Memory B cell (primary cell): Measurements from ENCODE around the gene DDX39A.
A peak's percentile ranks its signal among the peaks of the same experiment; 100 is the strongest.

ENCODE experiments used
- ATAC-seq: fragments of 150-1000 bp; cut with Tn5 transposase; 2 replicates; pipeline ENCODE4 v1.10.0; 2021; ENCODE audit warnings: low read depth, mild to moderate bottlenecking, moderate library complexity
- DNase-seq, 2 donors: peaks; one replicate each; pipeline ENCODE4 v3.0.0; 2022; ENCODE audit warnings: low spot score in 2 of 2
- H3K27ac Mint-ChIP-seq: one replicate; pipeline ENCODE4 v1.8.0; 2022; ENCODE audit warnings: mild to moderate bottlenecking, moderate library complexity, mixed read lengths
- H3K27me3 Mint-ChIP-seq: one replicate; pipeline ENCODE4 v1.8.0; 2022; ENCODE audit warnings: mixed read lengths
- H3K36me3 Mint-ChIP-seq: one replicate; pipeline ENCODE4 v1.8.0; 2022; ENCODE audit warnings: mild to moderate bottlenecking, mixed read lengths
- H3K4me1 Mint-ChIP-seq: one replicate; pipeline ENCODE4 v1.8.0; 2022; ENCODE audit warnings: mixed read lengths
- H3K4me3 Mint-ChIP-seq: one replicate; pipeline ENCODE4 v1.8.0; 2022; ENCODE audit warnings: mild to moderate bottlenecking, moderate library complexity, mixed read lengths
- H3K9me3 Mint-ChIP-seq: one replicate; pipeline ENCODE4 v1.8.0; 2022; ENCODE audit warnings: mixed read lengths

DDX39A gene

GRCh38 chr19:14427461-14427860 lies 8.3 kb upstream of the DDX39A start:
- no peak overlapping the region for H3K27ac Mint-ChIP-seq
- H3K36me3 Mint-ChIP-seq, result no peaks in the 10 kb centered on the region
- ATAC-seq, result no peak
- peaks cover 8% of the 10 kb centered on the region for H3K4me1 Mint-ChIP-seq
- DNase-seq, result no peak
- no peaks in the 10 kb centered on the region for H3K9me3 Mint-ChIP-seq
- H3K4me3 Mint-ChIP-seq, result no peak overlapping the region
- no peaks in the 10 kb centered on the region for H3K27me3 Mint-ChIP-seq

- H3K27me3 Mint-ChIP-seq, result no peaks in the 10 kb centered on the region
- peaks cover 4% of the 10 kb centered on the region for H3K4me1 Mint-ChIP-seq
- no peaks in the 10 kb centered on the region for H3K9me3 Mint-ChIP-seq
- no peak for DNase-seq
- H3K4me3 Mint-ChIP-seq, result no peak overlapping the region
- H3K27ac Mint-ChIP-seq, result no peak overlapping the region
- ATAC-seq, result no peak
- no peaks in the 10 kb centered on the region for H3K36me3 Mint-ChIP-seq
Observed at GRCh38 chr19:14425696-14426138, 6.6 kb upstream of the DDX39A start.

GRCh38 chr19:14418856-14419105 lies 360 bp downstream of the DDX39A start:
- Mint-ChIP-seq H3K36me3 (peaks cover 21% of the 10 kb centered on the region), H3K9me3 (peaks cover 2% of the 10 kb centered on the region), H3K27ac (peak overlapping the region; percentile 98), H3K4me1 (peaks cover 27% of the 10 kb centered on the region), H3K4me3 (peak overlapping the region; percentile 94), H3K27me3 (no peaks in the 10 kb centered on the region)
- no peak for DNase-seq
- peak; percentile 43 for ATAC-seq

GRCh38 chr19:14416817-14417231 lies 2.3 kb downstream of the DDX39A start:
- Mint-ChIP-seq H3K27me3 (no peaks in the 10 kb centered on the region), H3K4me3 (peak overlapping the region; percentile 94), H3K9me3 (peaks cover 2% of the 10 kb centered on the region), H3K36me3 (peaks cover 31% of the 10 kb centered on the region), H3K27ac (peak overlapping the region; percentile 98), H3K4me1 (peaks cover 40% of the 10 kb centered on the region)
- ATAC-seq, result no peak
- DNase-seq, result no peak

- Mint-ChIP-seq H3K36me3 (peaks cover 38% of the 10 kb centered on the region), H3K4me1 (peaks cover 52% of the 10 kb centered on the region), H3K9me3 (peaks cover 2% of the 10 kb centered on the region), H3K4me3 (peak overlapping the region; percentile 12), H3K27ac (peak overlapping the region; percentile 98), H3K27me3 (no peaks in the 10 kb centered on the region)
- no peak for ATAC-seq
- DNase-seq, result no peak
Observed at GRCh38 chr19:14414926-14415690, 4.0 kb downstream of the DDX39A start.

GRCh38 chr19:14413693-14414181 lies 5.4 kb downstream of the DDX39A start:
- ATAC-seq (no peak), DNase-seq (no peak)
- Mint-ChIP-seq H3K27me3 (no peaks in the 10 kb centered on the region), H3K9me3 (peaks cover 2% of the 10 kb centered on the region), H3K4me3 (no peak overlapping the region), H3K36me3 (peaks cover 37% of the 10 kb centered on the region), H3K4me1 (peaks cover 55% of the 10 kb centered on the region), H3K27ac (peak overlapping the region; percentile 91)

GRCh38 chr19:14412996-14413692 lies 6.0 kb downstream of the DDX39A start:
- peak overlapping the region; percentile 91 for H3K27ac Mint-ChIP-seq
- DNase-seq (no peak), ATAC-seq (no peak)
- H3K36me3 Mint-ChIP-seq, result peaks cover 42% of the 10 kb centered on the region
- no peaks in the 10 kb centered on the region for H3K27me3 Mint-ChIP-seq
- H3K9me3 Mint-ChIP-seq, result peaks cover 2% of the 10 kb centered on the region
- peaks cover 58% of the 10 kb centered on the region for H3K4me1 Mint-ChIP-seq
- H3K4me3 Mint-ChIP-seq, result no peak overlapping the region

GRCh38 chr19:14412324-14412995 lies 6.7 kb downstream of the DDX39A start:
- Mint-ChIP-seq H3K4me3 (no peak overlapping the region), H3K27me3 (no peaks in the 10 kb centered on the region), H3K36me3 (peaks cover 44% of the 10 kb centered on the region), H3K27ac (peak overlapping the region; percentile 84), H3K4me1 (peaks cover 58% of the 10 kb centered on the region), H3K9me3 (peaks cover 2% of the 10 kb centered on the region)
- no peak for ATAC-seq
- DNase-seq, result no peak

GRCh38 chr19:14411938-14412245 lies 7.2 kb downstream of the DDX39A start:
- ATAC-seq (no peak), DNase-seq (no peak)
- Mint-ChIP-seq H3K27ac (peak overlapping the region; percentile 84), H3K27me3 (no peaks in the 10 kb centered on the region), H3K9me3 (peaks cover 2% of the 10 kb centered on the region), H3K4me3 (no peak overlapping the region), H3K4me1 (peaks cover 58% of the 10 kb centered on the region), H3K36me3 (peaks cover 42% of the 10 kb centered on the region)

- no peak for DNase-seq
- H3K27me3 Mint-ChIP-seq, result no peaks in the 10 kb centered on the region
- no peak overlapping the region for H3K4me3 Mint-ChIP-seq
- H3K4me1 Mint-ChIP-seq, result peaks cover 55% of the 10 kb centered on the region
- no peak for ATAC-seq
- H3K9me3 Mint-ChIP-seq, result peaks cover 2% of the 10 kb centered on the region
- peaks cover 42% of the 10 kb centered on the region for H3K36me3 Mint-ChIP-seq
- peak overlapping the region; percentile 84 for H3K27ac Mint-ChIP-seq
Observed at GRCh38 chr19:14411161-14411937, 7.8 kb downstream of the DDX39A start.

GRCh38 chr19:14410091-14411051 lies 8.8 kb downstream of the DDX39A start:
- DNase-seq, result no peak
- ATAC-seq, result peak; percentile 10
- H3K36me3 Mint-ChIP-seq, result peaks cover 40% of the 10 kb centered on the region
- H3K9me3 Mint-ChIP-seq, result peaks cover 2% of the 10 kb centered on the region
- H3K4me3 Mint-ChIP-seq, result peak overlapping the region; percentile 47
- peak overlapping the region; percentile 84 for H3K27ac Mint-ChIP-seq
- H3K4me1 Mint-ChIP-seq, result peaks cover 51% of the 10 kb centered on the region
- no peaks in the 10 kb centered on the region for H3K27me3 Mint-ChIP-seq

GRCh38 chr19:14409146-14410023 lies 9.8 kb downstream of the DDX39A start:
- H3K36me3 Mint-ChIP-seq, result peaks cover 37% of the 10 kb centered on the region
- DNase-seq (no peak), ATAC-seq (no peak)
- peaks cover 47% of the 10 kb centered on the region for H3K4me1 Mint-ChIP-seq
- no peaks in the 10 kb centered on the region for H3K27me3 Mint-ChIP-seq
- H3K27ac Mint-ChIP-seq, result peak overlapping the region; percentile 28
- H3K4me3 Mint-ChIP-seq, result no peak overlapping the region
- no peaks in the 10 kb centered on the region for H3K9me3 Mint-ChIP-seq
